ENCODE measurements around the gene PTBP3.
"Not testable (repeated sequence)": the region's sequence is repeated elsewhere in the genome, so short reads cannot be mapped to it uniquely, and the experiment has no call there.

PTBP3 gene

DNA sequence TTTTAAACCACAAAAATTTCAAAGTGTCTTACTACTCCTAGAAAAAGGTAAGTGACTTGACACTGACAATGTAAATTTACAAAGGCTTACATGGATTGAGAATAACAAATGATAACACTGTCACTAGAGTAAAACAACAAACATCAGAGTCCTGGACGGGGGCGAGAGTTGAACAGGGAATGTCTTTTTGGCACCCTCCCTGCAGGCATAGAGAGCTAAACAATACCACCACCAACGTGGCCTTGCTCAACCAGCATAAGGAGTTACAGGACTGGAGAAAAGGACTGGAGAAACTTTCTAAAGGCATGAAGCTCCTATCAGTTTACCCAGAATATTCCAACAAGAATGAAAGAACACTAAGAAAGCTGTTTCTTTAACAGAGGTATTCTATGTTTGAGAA is 55.3 kb downstream of the PTBP3 start:
- H3K27me3 ChIP-seq (ENCODE audit: control insufficient read depth in 2 of 2, insufficient read depth in 2 of 2, low read length in 2 of 2) = no peaks in the 10 kb centered on the region
- no peaks in the 10 kb centered on the region for H3K4me1 ChIP-seq (ENCODE audit: control insufficient read depth in 2 of 2, insufficient read depth in 2 of 2, low read length in 2 of 2)
- no peaks in the 10 kb centered on the region for H3K9me3 ChIP-seq (ENCODE audit: control insufficient read depth in 2 of 2, low read length in 2 of 2)
- H3K9ac ChIP-seq (ENCODE audit: low read depth in 1 of 2, low read length in 2 of 2) = no peak overlapping the region
- no peak overlapping the region for H3K27ac ChIP-seq (ENCODE audit: low read depth in 2 of 2, low read length in 2 of 2)
- peaks cover 3% of the 10 kb centered on the region in 2 donors for H3K36me3 ChIP-seq (ENCODE audit: control insufficient read depth in 2 of 2, insufficient read depth in 2 of 2, low read length in 2 of 2)
- no peak overlapping the region for H3K4me3 ChIP-seq (ENCODE audit: low read length in 2 of 2)

DNA sequence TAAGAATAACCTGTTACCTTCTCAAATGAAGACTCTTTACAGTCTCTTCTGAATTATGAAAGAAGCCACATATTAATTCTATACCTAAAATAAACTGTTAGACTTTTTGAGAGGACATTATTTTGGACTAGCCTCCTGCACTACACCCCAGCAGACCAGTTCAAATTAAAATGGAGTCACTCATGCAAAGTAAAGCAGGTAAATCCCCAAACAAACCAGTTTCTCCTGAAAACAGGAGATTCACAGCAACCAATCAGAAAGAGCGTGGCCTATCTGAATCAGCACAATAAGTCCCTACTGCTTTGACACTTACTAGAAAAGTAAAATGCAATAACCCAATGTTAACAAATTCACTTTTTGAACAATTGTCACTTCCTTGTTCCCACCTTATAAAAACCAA is 58.8 kb downstream of the PTBP3 start:
- no peaks in the 10 kb centered on the region for H3K27me3 ChIP-seq (ENCODE audit: control insufficient read depth in 2 of 2, insufficient read depth in 2 of 2, low read length in 2 of 2)
- no peak overlapping the region for H3K27ac ChIP-seq (ENCODE audit: low read depth in 2 of 2, low read length in 2 of 2)
- peaks cover 0 to 3% of the 10 kb centered on the region in 2 donors for H3K36me3 ChIP-seq (ENCODE audit: control insufficient read depth in 2 of 2, insufficient read depth in 2 of 2, low read length in 2 of 2)
- no peak overlapping the region for H3K4me3 ChIP-seq (ENCODE audit: low read length in 2 of 2)
- H3K9me3 ChIP-seq (ENCODE audit: control insufficient read depth in 2 of 2, low read length in 2 of 2) = no peaks in the 10 kb centered on the region
- no peak overlapping the region for H3K9ac ChIP-seq (ENCODE audit: low read depth in 1 of 2, low read length in 2 of 2)
- H3K4me1 ChIP-seq (ENCODE audit: control insufficient read depth in 2 of 2, insufficient read depth in 2 of 2, low read length in 2 of 2) = no peaks in the 10 kb centered on the region

- Histone ChIP-seq H3K4me1 (ENCODE audit: control insufficient read depth in 2 of 2, insufficient read depth in 2 of 2, low read length in 2 of 2) (no peaks in the 10 kb centered on the region), H3K9ac (ENCODE audit: low read depth in 1 of 2, low read length in 2 of 2) (no peak overlapping the region), H3K9me3 (ENCODE audit: control insufficient read depth in 2 of 2, low read length in 2 of 2) (no peaks in the 10 kb centered on the region), H3K27me3 (ENCODE audit: control insufficient read depth in 2 of 2, insufficient read depth in 2 of 2, low read length in 2 of 2) (no peaks in the 10 kb centered on the region), H3K36me3 (ENCODE audit: control insufficient read depth in 2 of 2, insufficient read depth in 2 of 2, low read length in 2 of 2) (peaks cover 0 to 3% of the 10 kb centered on the region in 2 donors), H3K4me3 (ENCODE audit: low read length in 2 of 2) (no peak overlapping the region), H3K27ac (ENCODE audit: low read depth in 2 of 2, low read length in 2 of 2) (no peak overlapping the region)
Observed at GRCh38 chr9:112273876-112274275, 59.5 kb downstream of the PTBP3 start.

DNA sequence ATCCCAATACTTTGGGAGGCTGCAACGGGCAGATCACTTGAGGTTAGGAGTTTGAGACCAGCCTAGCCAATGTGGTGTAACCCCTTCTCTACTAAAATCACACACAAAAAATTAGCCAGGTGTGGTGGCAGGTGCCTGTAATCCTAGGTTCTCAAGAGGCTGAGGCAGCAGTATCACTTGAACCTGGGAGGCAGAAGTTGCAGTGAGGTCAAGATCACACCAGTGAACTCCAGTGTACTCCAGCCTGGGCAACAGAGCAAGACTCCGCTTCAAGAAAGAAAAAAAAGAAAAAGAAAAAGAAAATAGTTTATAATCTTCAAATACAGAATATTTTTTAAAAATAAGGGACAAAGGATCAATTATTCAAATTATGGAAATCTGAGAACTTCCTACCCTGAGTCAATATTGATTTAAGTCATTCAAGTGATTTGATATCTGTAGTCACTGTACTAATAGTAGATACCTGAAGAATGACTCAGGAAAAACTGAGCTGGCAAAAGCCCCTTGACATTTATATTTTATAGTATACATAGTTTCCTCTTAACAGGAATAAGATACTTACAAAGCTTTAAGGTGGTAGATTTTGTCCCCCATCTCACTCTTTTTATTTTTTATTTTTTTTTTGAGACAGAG is 61.8 kb downstream of the PTBP3 start:
- Histone ChIP-seq H3K27me3 (ENCODE audit: control insufficient read depth in 2 of 2, insufficient read depth in 2 of 2, low read length in 2 of 2) (no peaks in the 10 kb centered on the region), H3K4me3 (ENCODE audit: low read length in 2 of 2) (no peak overlapping the region), H3K27ac (ENCODE audit: low read depth in 2 of 2, low read length in 2 of 2) (no peak overlapping the region), H3K9me3 (ENCODE audit: control insufficient read depth in 2 of 2, low read length in 2 of 2) (no peaks in the 10 kb centered on the region), H3K36me3 (ENCODE audit: control insufficient read depth in 2 of 2, insufficient read depth in 2 of 2, low read length in 2 of 2) (peaks cover 4 to 7% of the 10 kb centered on the region in 2 donors), H3K9ac (ENCODE audit: low read depth in 1 of 2, low read length in 2 of 2) (no peak overlapping the region), H3K4me1 (ENCODE audit: control insufficient read depth in 2 of 2, insufficient read depth in 2 of 2, low read length in 2 of 2) (no peaks in the 10 kb centered on the region)

DNA sequence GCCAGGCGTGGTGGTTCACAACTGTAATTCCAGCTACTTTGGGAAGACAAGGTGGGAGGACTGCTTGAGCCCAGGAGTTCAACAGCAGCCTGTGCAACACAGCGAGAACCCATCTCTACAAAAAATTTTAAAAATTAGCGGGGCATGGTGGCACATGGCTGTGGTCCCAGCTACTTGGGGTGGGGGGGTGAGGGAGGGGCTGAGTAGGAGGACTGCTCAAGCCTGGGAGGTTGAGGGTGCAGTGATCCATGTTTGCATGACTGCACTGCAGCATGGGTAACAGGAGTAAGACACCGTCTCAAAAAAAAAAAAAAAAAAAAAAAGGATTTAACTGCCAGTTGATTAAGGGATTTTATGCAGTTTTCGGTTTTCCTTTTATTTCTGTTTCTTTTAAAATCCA is 65.0 kb downstream of the PTBP3 start:
- Histone ChIP-seq H3K36me3 (ENCODE audit: control insufficient read depth in 2 of 2, insufficient read depth in 2 of 2, low read length in 2 of 2) (peaks cover 7 to 12% of the 10 kb centered on the region in 2 donors), H3K9ac (ENCODE audit: low read depth in 1 of 2, low read length in 2 of 2) (no peak overlapping the region), H3K4me3 (ENCODE audit: low read length in 2 of 2) (no peak overlapping the region), H3K4me1 (ENCODE audit: control insufficient read depth in 2 of 2, insufficient read depth in 2 of 2, low read length in 2 of 2) (no peaks in the 10 kb centered on the region), H3K27ac (ENCODE audit: low read depth in 2 of 2, low read length in 2 of 2) (no peak overlapping the region), H3K9me3 (ENCODE audit: control insufficient read depth in 2 of 2, low read length in 2 of 2) (no peaks in the 10 kb centered on the region), H3K27me3 (ENCODE audit: control insufficient read depth in 2 of 2, insufficient read depth in 2 of 2, low read length in 2 of 2) (no peaks in the 10 kb centered on the region)

- not testable (repeated sequence) for H3K27me3 ChIP-seq (ENCODE audit: control insufficient read depth in 2 of 2, insufficient read depth in 2 of 2, low read length in 2 of 2); H3K4me3 ChIP-seq (ENCODE audit: low read length in 2 of 2); H3K27ac ChIP-seq (ENCODE audit: low read depth in 2 of 2, low read length in 2 of 2); H3K9ac ChIP-seq (ENCODE audit: low read depth in 1 of 2, low read length in 2 of 2); H3K4me1 ChIP-seq (ENCODE audit: control insufficient read depth in 2 of 2, insufficient read depth in 2 of 2, low read length in 2 of 2); H3K9me3 ChIP-seq (ENCODE audit: control insufficient read depth in 2 of 2, low read length in 2 of 2)
- peaks cover 7 to 15% of the 10 kb centered on the region in 2 donors for H3K36me3 ChIP-seq (ENCODE audit: control insufficient read depth in 2 of 2, insufficient read depth in 2 of 2, low read length in 2 of 2)
Observed at GRCh38 chr9:112267086-112267485, 66.3 kb downstream of the PTBP3 start.

DNA sequence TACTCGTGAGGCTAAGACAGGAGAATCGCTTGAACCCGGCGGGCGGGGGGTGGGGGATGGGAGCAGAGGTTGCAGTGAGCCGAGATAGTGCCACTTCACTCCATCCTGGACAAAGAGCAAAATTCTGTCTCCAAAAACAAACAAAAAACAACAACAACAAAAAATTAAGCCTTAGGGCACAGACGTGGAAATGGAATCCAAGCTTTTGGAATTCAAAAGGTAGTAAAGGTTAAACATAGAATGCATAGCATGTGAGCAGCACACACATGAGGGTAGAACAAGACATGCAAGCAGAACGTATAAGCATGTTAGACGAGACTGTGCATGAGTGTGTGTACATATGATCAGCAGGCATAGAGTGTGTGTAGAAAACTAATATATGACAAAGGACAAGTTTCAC is 68.0 kb downstream of the PTBP3 start:
- Histone ChIP-seq H3K36me3 (ENCODE audit: control insufficient read depth in 2 of 2, insufficient read depth in 2 of 2, low read length in 2 of 2) (peaks cover 14 to 24% of the 10 kb centered on the region in 2 donors), H3K27me3 (ENCODE audit: control insufficient read depth in 2 of 2, insufficient read depth in 2 of 2, low read length in 2 of 2) (no peaks in the 10 kb centered on the region)

GRCh38 chr9:112262577-112262976 is 70.8 kb downstream of the PTBP3 start:
- H3K9ac ChIP-seq (ENCODE audit: low read depth in 1 of 2, low read length in 2 of 2) = no peak overlapping the region
- no peaks in the 10 kb centered on the region for H3K9me3 ChIP-seq (ENCODE audit: control insufficient read depth in 2 of 2, low read length in 2 of 2)
- H3K27ac ChIP-seq (ENCODE audit: low read depth in 2 of 2, low read length in 2 of 2) = no peak overlapping the region
- H3K4me1 ChIP-seq (ENCODE audit: control insufficient read depth in 2 of 2, insufficient read depth in 2 of 2, low read length in 2 of 2) = no peaks in the 10 kb centered on the region
- H3K4me3 ChIP-seq (ENCODE audit: low read length in 2 of 2) = no peak overlapping the region
- H3K27me3 ChIP-seq (ENCODE audit: control insufficient read depth in 2 of 2, insufficient read depth in 2 of 2, low read length in 2 of 2) = no peaks in the 10 kb centered on the region
- peaks cover 12 to 26% of the 10 kb centered on the region in 2 donors for H3K36me3 ChIP-seq (ENCODE audit: control insufficient read depth in 2 of 2, insufficient read depth in 2 of 2, low read length in 2 of 2)

More for the DNA sequence above, 68.0 kb downstream of the PTBP3 start:
- Histone ChIP-seq H3K9me3 (ENCODE audit: control insufficient read depth in 2 of 2, low read length in 2 of 2) (no peaks in the 10 kb centered on the region), H3K4me1 (ENCODE audit: control insufficient read depth in 2 of 2, insufficient read depth in 2 of 2, low read length in 2 of 2) (no peaks in the 10 kb centered on the region), H3K9ac (ENCODE audit: low read depth in 1 of 2, low read length in 2 of 2) (no peak overlapping the region), H3K4me3 (ENCODE audit: low read length in 2 of 2) (no peak overlapping the region), H3K27ac (ENCODE audit: low read depth in 2 of 2, low read length in 2 of 2) (no peak overlapping the region)

GRCh38 chr9:112261133-112261532 is 72.3 kb downstream of the PTBP3 start:
- H3K27me3 ChIP-seq (ENCODE audit: control insufficient read depth in 2 of 2, insufficient read depth in 2 of 2, low read length in 2 of 2) = no peaks in the 10 kb centered on the region
- no peak overlapping the region for H3K4me3 ChIP-seq (ENCODE audit: low read length in 2 of 2)
- H3K27ac ChIP-seq (ENCODE audit: low read depth in 2 of 2, low read length in 2 of 2) = no peak overlapping the region
- no peaks in the 10 kb centered on the region for H3K9me3 ChIP-seq (ENCODE audit: control insufficient read depth in 2 of 2, low read length in 2 of 2)
- H3K4me1 ChIP-seq (ENCODE audit: control insufficient read depth in 2 of 2, insufficient read depth in 2 of 2, low read length in 2 of 2) = no peaks in the 10 kb centered on the region
- H3K36me3 ChIP-seq (ENCODE audit: control insufficient read depth in 2 of 2, insufficient read depth in 2 of 2, low read length in 2 of 2) = peaks cover 12 to 26% of the 10 kb centered on the region in 2 donors
- no peak overlapping the region for H3K9ac ChIP-seq (ENCODE audit: low read depth in 1 of 2, low read length in 2 of 2)

DNA sequence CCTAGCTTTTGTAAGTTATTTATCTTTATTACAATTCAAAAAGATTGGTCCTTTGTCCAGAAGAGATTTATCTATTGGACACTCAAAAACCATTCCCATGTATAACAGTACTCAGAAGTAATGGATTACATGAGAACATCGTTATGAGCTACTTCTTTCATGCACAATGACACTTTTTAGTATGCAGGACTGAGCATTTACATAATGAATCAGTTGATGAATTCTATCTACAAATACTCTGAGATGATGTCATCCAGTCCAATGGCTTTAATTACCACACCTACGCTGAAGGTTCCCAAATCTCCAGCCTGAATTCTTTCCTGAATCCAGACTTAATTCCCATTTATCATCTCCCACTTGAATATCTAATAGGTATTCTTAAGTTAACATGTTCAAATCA is 75.3 kb downstream of the PTBP3 start:
- peaks cover 9 to 19% of the 10 kb centered on the region in 2 donors for H3K36me3 ChIP-seq (ENCODE audit: control insufficient read depth in 2 of 2, insufficient read depth in 2 of 2, low read length in 2 of 2)

More for the DNA sequence above, 75.3 kb downstream of the PTBP3 start:
- H3K27ac ChIP-seq (ENCODE audit: low read depth in 2 of 2, low read length in 2 of 2) = no peak overlapping the region
- H3K9ac ChIP-seq (ENCODE audit: low read depth in 1 of 2, low read length in 2 of 2) = no peak overlapping the region
- no peak overlapping the region for H3K4me3 ChIP-seq (ENCODE audit: low read length in 2 of 2)
- no peaks in the 10 kb centered on the region for H3K4me1 ChIP-seq (ENCODE audit: control insufficient read depth in 2 of 2, insufficient read depth in 2 of 2, low read length in 2 of 2)
- H3K9me3 ChIP-seq (ENCODE audit: control insufficient read depth in 2 of 2, low read length in 2 of 2) = no peaks in the 10 kb centered on the region
- no peaks in the 10 kb centered on the region for H3K27me3 ChIP-seq (ENCODE audit: control insufficient read depth in 2 of 2, insufficient read depth in 2 of 2, low read length in 2 of 2)
